Transverse colon (tissue), 4 donors: ENCODE data around the gene PDLIM1.

Experiments used
- EP300 ChIP-seq: sonication (generic); formaldehyde crosslinking; IDR thresholded peaks from one replicate; pipeline ENCODE4 v1.6.1; 2017; ENCODE audit warnings: antibody characterized with exemption, low read depth
- POLR2A ChIP-seq: fragments of 450-650 bp; IDR thresholded peaks from one replicate; pipeline ENCODE4 v1.6.1; 2016; ENCODE audit warnings: antibody characterized with exemption, mild to moderate bottlenecking, moderate library complexity
- POLR2AphosphoS5 ChIP-seq, 3 donors: sonication (generic); formaldehyde crosslinking; IDR thresholded peaks; one replicate each; pipeline ENCODE4 v1.6.1; 2016; ENCODE audit warnings: antibody characterized with exemption in 3 of 3
- TF ChIP-seq, protein P1 (sequence below), 5 experiments: fragments of 200-600 bp in 3 of 5; fragments of 450-650 bp in 2 of 5; sonication (generic) in 3 of 5; IDR thresholded peaks; 1 replicate in 2 of 5; 2 replicates in 3 of 5; pipeline ENCODE4 v1.5.1; 2016 to 2017; ENCODE audit warnings: antibody characterized with exemption in 5 of 5, inconsistent platforms in 3 of 5, mild to moderate bottlenecking in 2 of 5, moderate library complexity in 1 of 5

DNA sequence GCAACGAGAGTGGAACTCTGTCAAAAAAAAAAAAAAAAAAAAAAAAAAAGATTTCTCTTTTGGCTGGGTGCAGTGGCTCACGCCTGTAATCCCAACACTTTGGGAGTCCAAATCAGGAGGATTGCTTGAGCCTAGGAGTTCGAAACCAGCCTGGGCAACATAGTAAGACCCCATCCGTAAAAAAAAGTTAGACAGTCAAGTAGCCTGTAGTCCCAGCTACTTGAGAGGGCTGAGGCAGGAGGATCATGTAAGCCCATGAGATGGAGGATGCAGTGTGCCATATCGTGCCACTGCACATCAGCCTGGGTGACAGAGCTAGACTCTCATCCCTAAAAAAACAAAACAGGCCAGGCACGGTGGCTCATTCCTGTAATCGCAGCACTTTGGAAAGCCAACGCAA is 25.2 kb downstream of the PDLIM1 start:
- TF ChIP-seq, protein P1, sequence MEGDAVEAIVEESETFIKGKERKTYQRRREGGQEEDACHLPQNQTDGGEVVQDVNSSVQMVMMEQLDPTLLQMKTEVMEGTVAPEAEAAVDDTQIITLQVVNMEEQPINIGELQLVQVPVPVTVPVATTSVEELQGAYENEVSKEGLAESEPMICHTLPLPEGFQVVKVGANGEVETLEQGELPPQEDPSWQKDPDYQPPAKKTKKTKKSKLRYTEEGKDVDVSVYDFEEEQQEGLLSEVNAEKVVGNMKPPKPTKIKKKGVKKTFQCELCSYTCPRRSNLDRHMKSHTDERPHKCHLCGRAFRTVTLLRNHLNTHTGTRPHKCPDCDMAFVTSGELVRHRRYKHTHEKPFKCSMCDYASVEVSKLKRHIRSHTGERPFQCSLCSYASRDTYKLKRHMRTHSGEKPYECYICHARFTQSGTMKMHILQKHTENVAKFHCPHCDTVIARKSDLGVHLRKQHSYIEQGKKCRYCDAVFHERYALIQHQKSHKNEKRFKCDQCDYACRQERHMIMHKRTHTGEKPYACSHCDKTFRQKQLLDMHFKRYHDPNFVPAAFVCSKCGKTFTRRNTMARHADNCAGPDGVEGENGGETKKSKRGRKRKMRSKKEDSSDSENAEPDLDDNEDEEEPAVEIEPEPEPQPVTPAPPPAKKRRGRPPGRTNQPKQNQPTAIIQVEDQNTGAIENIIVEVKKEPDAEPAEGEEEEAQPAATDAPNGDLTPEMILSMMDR (IDR thresholded peaks at IDR 0.05) = no peak
- TF ChIP-seq POLR2A = no peak
- no peak for TF ChIP-seq POLR2AphosphoS5 (IDR thresholded peaks at IDR 0.05)
- TF ChIP-seq EP300 = no peak
